Measurements from ENCODE around the gene FHL2. TPM values are rescaled to one million over a fixed set of nuclear protein-coding genes. Genes with fewer than 3 reads are reported as not detected.

Gene FHL2
- total and polyA plus RNA-seq, 2 of the 13 experiments (the other 11 are each of a cell fraction or from before 2014, with no cell fraction given): 1.9 to 74.8 TPM

DNA sequence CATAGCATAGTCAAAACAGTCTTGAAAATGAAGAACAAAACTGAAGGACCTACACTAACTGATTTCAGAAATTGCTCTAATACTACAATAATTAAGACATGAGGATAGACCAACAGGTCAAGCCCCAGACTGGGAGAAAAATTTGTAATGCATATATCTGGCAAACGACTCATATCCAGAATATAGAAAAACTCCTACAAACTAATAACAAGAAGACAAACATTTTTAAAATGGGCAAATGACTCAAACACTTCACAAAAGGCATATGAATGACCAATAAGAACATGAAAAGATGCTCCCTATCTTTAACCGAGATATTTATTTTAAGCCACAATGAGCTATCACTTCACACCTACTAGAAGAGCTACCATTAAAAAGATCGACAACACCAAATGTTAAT, 83.5 kb downstream of the FHL2 start (continued):
- TF ChIP-seq, protein P1, sequence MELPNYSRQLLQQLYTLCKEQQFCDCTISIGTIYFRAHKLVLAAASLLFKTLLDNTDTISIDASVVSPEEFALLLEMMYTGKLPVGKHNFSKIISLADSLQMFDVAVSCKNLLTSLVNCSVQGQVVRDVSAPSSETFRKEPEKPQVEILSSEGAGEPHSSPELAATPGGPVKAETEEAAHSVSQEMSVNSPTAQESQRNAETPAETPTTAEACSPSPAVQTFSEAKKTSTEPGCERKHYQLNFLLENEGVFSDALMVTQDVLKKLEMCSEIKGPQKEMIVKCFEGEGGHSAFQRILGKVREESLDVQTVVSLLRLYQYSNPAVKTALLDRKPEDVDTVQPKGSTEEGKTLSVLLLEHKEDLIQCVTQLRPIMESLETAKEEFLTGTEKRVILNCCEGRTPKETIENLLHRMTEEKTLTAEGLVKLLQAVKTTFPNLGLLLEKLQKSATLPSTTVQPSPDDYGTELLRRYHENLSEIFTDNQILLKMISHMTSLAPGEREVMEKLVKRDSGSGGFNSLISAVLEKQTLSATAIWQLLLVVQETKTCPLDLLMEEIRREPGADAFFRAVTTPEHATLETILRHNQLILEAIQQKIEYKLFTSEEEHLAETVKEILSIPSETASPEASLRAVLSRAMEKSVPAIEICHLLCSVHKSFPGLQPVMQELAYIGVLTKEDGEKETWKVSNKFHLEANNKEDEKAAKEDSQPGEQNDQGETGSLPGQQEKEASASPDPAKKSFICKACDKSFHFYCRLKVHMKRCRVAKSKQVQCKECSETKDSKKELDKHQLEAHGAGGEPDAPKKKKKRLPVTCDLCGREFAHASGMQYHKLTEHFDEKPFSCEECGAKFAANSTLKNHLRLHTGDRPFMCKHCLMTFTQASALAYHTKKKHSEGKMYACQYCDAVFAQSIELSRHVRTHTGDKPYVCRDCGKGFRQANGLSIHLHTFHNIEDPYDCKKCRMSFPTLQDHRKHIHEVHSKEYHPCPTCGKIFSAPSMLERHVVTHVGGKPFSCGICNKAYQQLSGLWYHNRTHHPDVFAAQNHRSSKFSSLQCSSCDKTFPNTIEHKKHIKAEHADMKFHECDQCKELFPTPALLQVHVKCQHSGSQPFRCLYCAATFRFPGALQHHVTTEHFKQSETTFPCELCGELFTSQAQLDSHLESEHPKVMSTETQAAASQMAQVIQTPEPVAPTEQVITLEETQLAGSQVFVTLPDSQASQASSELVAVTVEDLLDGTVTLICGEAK (IDR thresholded peaks at IDR 0.05): no peak
- TF ChIP-seq, protein P1 (CRISPR knock-in tag; IDR thresholded peaks at IDR 0.05): no peak
- no peak for TF ChIP-seq HNRNPK (IDR thresholded peaks at IDR 0.05; ENCODE audit: low read depth, low read length, poor library complexity, severe bottlenecking)

DNA sequence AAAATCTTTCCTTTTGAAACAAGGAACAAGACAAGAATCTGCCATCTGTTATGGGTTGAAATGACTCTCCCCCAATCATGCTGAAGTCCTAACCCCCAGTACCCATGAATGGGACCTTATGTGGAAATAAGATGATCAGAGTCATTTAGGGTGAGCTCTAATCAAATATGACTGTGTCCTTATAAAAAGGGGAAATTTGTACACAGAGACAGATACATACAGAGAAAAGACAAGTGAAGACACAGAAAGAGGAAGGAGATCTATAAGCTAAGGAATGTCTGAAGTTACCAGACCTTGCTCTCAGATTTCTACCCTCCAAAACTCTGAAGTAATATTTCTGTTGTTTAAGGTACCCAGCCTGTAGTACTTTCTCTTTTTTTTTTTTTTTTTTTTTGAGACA, 85.0 kb downstream of the FHL2 start:
- H3K27me3 ChIP-seq (ENCODE audit: control insufficient read depth in 1 of 2, insufficient read depth in 2 of 2, low read length in 2 of 2): no peaks in the 10 kb centered on the region
- H3K9ac ChIP-seq (ENCODE audit: insufficient read depth, low read depth, low read length): no peak overlapping the region
- intact Hi-C loops (cut with micrococcal nuclease; ENCODE audit: unreplicated experiment) (no loop called here), in situ Hi-C loops (cut with HindIII; ENCODE audit: extremely low pct_ligation_motif_present, low pct_unique_long_range_greater_than_20kb) (no loop called here)
- no TSS peak for BruUV-seq (replicated peaks)
- peaks cover 8% of the 10 kb centered on the region; the same call in 1 of the 2 replicates for H4K20me1 ChIP-seq (ENCODE audit: insufficient read depth, low read length)
- H3K4me3 ChIP-seq (replicated peaks in 1 of 3; ENCODE audit: insufficient read depth in 1 of 3, low read depth in 2 of 3, low read length in 3 of 3): no peak overlapping the region
- H3K9me3 ChIP-seq (ENCODE audit: low read length): no peaks in the 10 kb centered on the region
- peaks cover 0 to under 1% of the 10 kb centered on the region in 2 experiments; a peak in 2 of 5 replicates for H3K36me3 ChIP-seq (replicated peaks in 1 of 2; ENCODE audit: control insufficient read depth in 1 of 2, insufficient read depth in 2 of 2, low read length in 2 of 2)
- ATAC-seq (no peak), FAIRE-seq (peak; percentile 21), DNase-seq (ENCODE audit: low spot score) (no peak)
- POLR2A ChIA-PET: interaction anchor here (0.8 kb wide), 1 partner anchor 15 kb away, joined by 3 read pairs; no protein-coding TSS in a partner anchor
- H2AFZ ChIP-seq (ENCODE audit: low read length): no peak overlapping the region
- H3K27ac ChIP-seq (ENCODE audit: extremely low read length, insufficient read depth, low read length): no peak overlapping the region
- H3K79me2 ChIP-seq (ENCODE audit: insufficient read depth, low read length): peaks cover 84% of the 10 kb centered on the region
- H3K4me2 ChIP-seq (ENCODE audit: low read depth, low read length): no peak overlapping the region
- no peaks in the 10 kb centered on the region for H3K4me1 ChIP-seq (ENCODE audit: insufficient read depth, low read length)
- CTCF ChIA-PET (ENCODE audit: low intra/inter-chr PET ratio, low total read pairs): no interaction called here
- no peak for TF ChIP-seq FIP1L1 (IDR thresholded peaks at IDR 0.05; ENCODE audit: borderline replicate concordance, insufficient read depth, low read depth, low read length)
- no peak for TF ChIP-seq HOXA9 (CRISPR knock-in tag; IDR thresholded peaks at IDR 0.05; ENCODE audit: borderline replicate concordance)
- TF ChIP-seq, protein P2, sequence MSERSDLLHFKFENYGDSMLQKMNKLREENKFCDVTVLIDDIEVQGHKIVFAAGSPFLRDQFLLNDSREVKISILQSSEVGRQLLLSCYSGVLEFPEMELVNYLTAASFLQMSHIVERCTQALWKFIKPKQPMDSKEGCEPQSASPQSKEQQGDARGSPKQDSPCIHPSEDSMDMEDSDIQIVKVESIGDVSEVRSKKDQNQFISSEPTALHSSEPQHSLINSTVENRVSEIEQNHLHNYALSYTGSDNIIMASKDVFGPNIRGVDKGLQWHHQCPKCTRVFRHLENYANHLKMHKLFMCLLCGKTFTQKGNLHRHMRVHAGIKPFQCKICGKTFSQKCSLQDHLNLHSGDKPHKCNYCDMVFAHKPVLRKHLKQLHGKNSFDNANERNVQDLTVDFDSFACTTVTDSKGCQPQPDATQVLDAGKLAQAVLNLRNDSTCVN (CRISPR knock-in tag; IDR thresholded peaks at IDR 0.05; ENCODE audit: borderline replicate concordance): no peak
- TF ChIP-seq, protein P3, sequence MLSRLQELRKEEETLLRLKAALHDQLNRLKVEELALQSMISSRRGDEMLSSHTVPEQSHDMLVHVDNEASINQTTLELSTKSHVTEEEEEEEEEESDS (CRISPR knock-in tag; IDR thresholded peaks at IDR 0.05; ENCODE audit: borderline replicate concordance): no peak
- no peak for TF ChIP-seq ADNP (CRISPR knock-in tag; IDR thresholded peaks at IDR 0.05)
- no peak for TF ChIP-seq ZKSCAN5 (CRISPR knock-in tag; IDR thresholded peaks at IDR 0.05)
- no peak for TF ChIP-seq ZNF383 (CRISPR knock-in tag; IDR thresholded peaks at IDR 0.05; ENCODE audit: borderline replicate concordance)
- no peak for TF ChIP-seq ZSCAN21 (CRISPR knock-in tag; IDR thresholded peaks at IDR 0.05; ENCODE audit: borderline replicate concordance)
- no peak for TF ChIP-seq NFKB2 (CRISPR knock-in tag; IDR thresholded peaks at IDR 0.05; ENCODE audit: borderline replicate concordance)
- TF ChIP-seq ZFP1 (CRISPR knock-in tag; IDR thresholded peaks at IDR 0.05): no peak
- TF ChIP-seq DR1 (CRISPR knock-in tag; IDR thresholded peaks at IDR 0.05): no peak

Data from HepG2 (cell line).